Right lobe of liver (tissue), 6 donors: Measurements from ENCODE around the gene TEDC1. TPM values are rescaled to one million over a fixed set of nuclear protein-coding genes. Genes with fewer than 3 reads are reported as not detected.

Source experiments
- ATAC-seq, 4 donors: fragments of 200-7000 bp; cut with Tn5 transposase; one replicate each; pipeline ENCODE4 v1.9.1; 2020; ENCODE audit warnings: mild to moderate bottlenecking in 4 of 4, moderate library complexity in 4 of 4
- DNase-seq, 3 donors: peaks; one replicate each; pipeline ENCODE4 v3.0.0-alpha.2; 2020
- H3K27ac ChIP-seq, 3 donors: fragments of 200-600 bp; one replicate each; pipeline ENCODE4 v1.8.0; 2022
- H3K27me3 ChIP-seq, 2 donors: fragments of 200-600 bp; one replicate each; pipeline ENCODE4 v1.8.0; 2022
- H3K36me3 ChIP-seq, 4 donors: fragments of 200-600 bp; sonication (generic) in 1 of 4; one replicate each; pipeline versions ENCODE4 v1.5.1 to v1.8.0; 2017 to 2022; ENCODE audit warnings: control low read depth in 1 of 4
- H3K4me1 ChIP-seq, 4 donors: fragments of 200-600 bp; sonication (generic) in 1 of 4; one replicate each; pipeline versions ENCODE4 v1.5.1 to v1.8.0; 2017 to 2022; ENCODE audit warnings: control low read depth in 1 of 4
- H3K4me3 ChIP-seq, 3 donors: fragments of 200-600 bp; one replicate each; pipeline ENCODE4 v1.8.0; 2022
- H3K9me3 ChIP-seq, 4 donors: fragments of 200-600 bp; sonication (generic) in 1 of 4; one replicate each; pipeline versions ENCODE4 v1.5.1 to v1.8.0; 2017 to 2022; ENCODE audit warnings: control low read depth in 1 of 4
- CTCF ChIP-seq, 4 donors: fragments of 200-600 bp in 3 of 4; fragments of 450-650 bp in 1 of 4; IDR thresholded peaks; one replicate each; pipeline versions ENCODE4 v1.5.1 to v1.8.0; 2016 to 2022; ENCODE audit warnings: antibody characterized with exemption in 4 of 4, mild to moderate bottlenecking in 2 of 4
- POLR2A ChIP-seq: fragments of 450-650 bp; IDR thresholded peaks from one replicate; pipeline ENCODE4 v1.6.1; 2017; ENCODE audit warnings: antibody characterized with exemption, mild to moderate bottlenecking
- WGBS: methylation state at CpG from one replicate; pipeline ENCODE4 v1.1.6; 2018; ENCODE audit warnings: low coverage, low lambda C conversion rate; ENCODE audit not compliant: insufficient coverage; ENCODE audit errors: missing lambda C conversion rate; 5-methylcytosine and 5-hydroxymethylcytosine counted together
- intact Hi-C, 2 donors: fragments of 100-400 bp; cut with DNase I; formaldehyde crosslinking; loops; one replicate each; pipeline versions ENCODE4 v1.11.2 to v1.14.1; 2022
- total RNA-seq, 6 experiments: library from RNA; depleted of rRNA in 2 of 6; stranded (reverse); fragments of >200 nt in 2 of 6; fragmentation: NEBNext Ultra II Directional in 3 of 6; extraction: Animal tissue kit (Norgen Biotek cat#: 25700) in 3 of 6; gene quantifications; one replicate each; pipeline versions ENCODE4 v1.1.0 to v1.2.4, GENCODE V29; 2016 to 2023
- donor health status: DM: no; HTN: yes; CAD: no.
- donor health status: DM: no; HTN: no; CAD: no.
- donor health status: DM: no; HTN: no; CAD: no.
- donor health status: DM: no; HTN: yes; CAD: no.
- donor health status: DM: no; HTN: yes; CAD: no.

TEDC1 gene
- total RNA-seq, 6 experiments from 2014 or later: 2.2 to 8.1 (median 3.9) TPM

GRCh38 chr14:105480199-105480746 lies 10.8 kb upstream of the TEDC1 start:
- Histone ChIP-seq H3K36me3 (no peaks in the 10 kb centered on the region), H3K4me1 (peaks cover 0 to 40% (median 24%) of the 10 kb centered on the region in 4 donors), H3K9me3 (no peaks in the 10 kb centered on the region), H3K27ac (no peak overlapping the region), H3K27me3 (no peaks in the 10 kb centered on the region), H3K4me3 (no peak overlapping the region)
- TF ChIP-seq POLR2A: no peak
- no peak for TF ChIP-seq CTCF (IDR thresholded peaks at IDR 0.05)
- WGBS: 56% methylated on average over 12 of the region's 15 CpGs
- intact Hi-C loops: no loop called here
- no peak for DNase-seq
- no peak for ATAC-seq

GRCh38 chr14:105480807-105481801 lies 9.9 kb upstream of the TEDC1 start:
- intact Hi-C loops: no loop called here
- ATAC-seq (peak; percentile 69 to 75 (median 72)), DNase-seq (peak; percentile 86 to 87 (median 87))
- WGBS: 0% methylated on average over 4 of the region's 35 CpGs
- Histone ChIP-seq H3K27ac (peak overlapping the region; percentile 67 to 89 (median 72)), H3K27me3 (no peaks in the 10 kb centered on the region), H3K4me3 (peak overlapping the region; percentile 18 to 23 (median 19)), H3K4me1 (peaks cover 0 to 32% (median 20%) of the 10 kb centered on the region in 4 donors), H3K9me3 (no peaks in the 10 kb centered on the region), H3K36me3 (no peaks in the 10 kb centered on the region)
- TF ChIP-seq POLR2A (no peak), CTCF (IDR thresholded peaks at IDR 0.05) (peak; percentile 96 to 99 (median 99))

- Histone ChIP-seq H3K27ac (peak overlapping the region; percentile 67 to 89 (median 72)), H3K27me3 (no peaks in the 10 kb centered on the region), H3K4me1 (peaks cover 0 to 23% (median 14%) of the 10 kb centered on the region in 4 donors), H3K4me3 (no peak overlapping the region), H3K36me3 (no peaks in the 10 kb centered on the region), H3K9me3 (no peaks in the 10 kb centered on the region)
- DNase-seq (peak; percentile 94 to 95 (median 95)), ATAC-seq (peak; percentile 60 to 77 (median 70))
- intact Hi-C loops: no loop called here
- 0% methylated on average over 2 of the region's 18 CpGs for WGBS
- peak; percentile 13 to 33 (median 20) for TF ChIP-seq CTCF (IDR thresholded peaks at IDR 0.05)
- no peak for TF ChIP-seq POLR2A
Measured at GRCh38 chr14:105481886-105482457, 9.1 kb upstream of the TEDC1 start.

- DNase-seq (no peak), ATAC-seq (no peak)
- Histone ChIP-seq H3K27ac (peak overlapping the region; percentile 39 to 89 (median 72)), H3K4me3 (no peak overlapping the region), H3K27me3 (no peaks in the 10 kb centered on the region), H3K4me1 (peaks cover 0 to 20% (median 10%) of the 10 kb centered on the region in 4 donors), H3K36me3 (no peaks in the 10 kb centered on the region), H3K9me3 (no peaks in the 10 kb centered on the region)
- 45% methylated on average over 5 of the region's 18 CpGs for WGBS
- TF ChIP-seq POLR2A: no peak
- TF ChIP-seq CTCF (IDR thresholded peaks at IDR 0.05): no peak
- intact Hi-C loops: no loop called here
Measured at GRCh38 chr14:105482486-105483110, 8.4 kb upstream of the TEDC1 start.
